Cardiac fibroblast (primary cell): Measurements from ENCODE around the gene OSTM1.

Source experiments
- DNase-seq, 2 donors: peaks; one replicate each; pipeline versions ENCODE4 v3.0.0 to v3.0.0-alpha.2; 2010; ENCODE audit warnings: low read depth in 2 of 2
- H3K4me3 ChIP-seq, 2 donors: replicated peaks in 1 of 2; 1 replicate in 1 of 2; 2 replicates in 1 of 2; pipeline ENCODE4 v1.5.1; 2011; ENCODE audit warnings: low read depth in 2 of 2, low read length in 2 of 2, mild to moderate bottlenecking in 2 of 2, moderate library complexity in 1 of 2
- CTCF ChIP-seq: IDR thresholded peaks from one replicate; pipeline ENCODE4 v1.5.1; 2011; ENCODE audit warnings: low read depth, mild to moderate bottlenecking, low read length, inconsistent platforms

OSTM1 gene

GRCh38 chr6:108052706-108053105, 21.8 kb downstream of the OSTM1 start:
- no peak overlapping the region for H3K4me3 ChIP-seq
- DNase-seq, result peak in 1 of 2 donors; percentile 9
- no peak for TF ChIP-seq CTCF

- H3K4me3 ChIP-seq, result no peak overlapping the region
- DNase-seq, result no peak
- TF ChIP-seq CTCF, result no peak
Observed at GRCh38 chr6:108051481-108051880, 23.1 kb downstream of the OSTM1 start.

GRCh38 chr6:108039681-108040080, 34.9 kb downstream of the OSTM1 start:
- no peak overlapping the region for H3K4me3 ChIP-seq
- no peak for DNase-seq
- TF ChIP-seq CTCF, result no peak

- TF ChIP-seq CTCF, result no peak
- no peak for DNase-seq
- no peak overlapping the region for H3K4me3 ChIP-seq
Observed at GRCh38 chr6:108036884-108037283, 37.7 kb downstream of the OSTM1 start.

- no peak for TF ChIP-seq CTCF
- no peak overlapping the region for H3K4me3 ChIP-seq
- no peak for DNase-seq
Observed at GRCh38 chr6:108031968-108032367, 42.6 kb downstream of the OSTM1 start.

GRCh38 chr6:108030211-108030610, 44.3 kb downstream of the OSTM1 start:
- DNase-seq, result no peak
- no peak for TF ChIP-seq CTCF
- H3K4me3 ChIP-seq, result no peak overlapping the region

- no peak overlapping the region for H3K4me3 ChIP-seq
- DNase-seq, result no peak
- no peak for TF ChIP-seq CTCF
Observed at GRCh38 chr6:108029226-108029921, 45.2 kb downstream of the OSTM1 start.
